Activated CD8-positive, alpha-beta memory T cell treated with anti-CD3 and anti-CD28 coated beads, Interleukin-2, amount 50 U/mL, for 24 hours (primary cell): ENCODE measurements around the gene ELOA.
"Not testable (repeated sequence)": the region's sequence is repeated elsewhere in the genome, so short reads cannot be mapped to it uniquely, and the experiment has no call there.

Experiments used
- DNase-seq: peaks from one replicate; pipeline ENCODE4 v3.0.0-alpha.2; 2020; ENCODE audit errors: extremely low read depth

ELOA gene

GRCh38 chr1:23733281-23733680 lies 10.0 kb upstream of the ELOA start:
- DNase-seq = not testable (repeated sequence)

- no peak for DNase-seq
Measured at GRCh38 chr1:23736437-23737134, 6.7 kb upstream of the ELOA start.

- no peak for DNase-seq
Measured at GRCh38 chr1:23741609-23742008, 1.7 kb upstream of the ELOA start.

GRCh38 chr1:23742670-23743286 lies 493 bp upstream of the ELOA start:
- DNase-seq = no peak

GRCh38 chr1:23745515-23745914 lies 2.2 kb downstream of the ELOA start:
- no peak for DNase-seq

- no peak for DNase-seq
Measured at GRCh38 chr1:23748016-23748415, 4.7 kb downstream of the ELOA start.

GRCh38 chr1:23751050-23751814 lies 8.0 kb downstream of the ELOA start:
- DNase-seq = no peak

GRCh38 chr1:23751815-23752200 lies 8.5 kb downstream of the ELOA start:
- no peak for DNase-seq

- DNase-seq = no peak
Measured at GRCh38 chr1:23752909-23753308, 9.6 kb downstream of the ELOA start.

- no peak for DNase-seq
Measured at GRCh38 chr1:23756676-23757075, 13.4 kb downstream of the ELOA start.

- no peak for DNase-seq
Measured at GRCh38 chr1:23757812-23758211, 14.5 kb downstream of the ELOA start.

GRCh38 chr1:23759277-23759676 lies 16.0 kb downstream of the ELOA start:
- DNase-seq = no peak

- DNase-seq = no peak
Measured at GRCh38 chr1:23763041-23763577, 19.8 kb downstream of the ELOA start.

GRCh38 chr1:23768733-23769132 lies 25.5 kb downstream of the ELOA start:
- no peak for DNase-seq

GRCh38 chr1:23772049-23772853 lies 29.0 kb downstream of the ELOA start:
- DNase-seq = peak; percentile 76

GRCh38 chr1:23772854-23773242 lies 29.6 kb downstream of the ELOA start:
- DNase-seq = no peak

GRCh38 chr1:23774174-23774880 lies 31.1 kb downstream of the ELOA start:
- DNase-seq = no peak

GRCh38 chr1:23776217-23776616 lies 32.9 kb downstream of the ELOA start:
- DNase-seq = no peak

GRCh38 chr1:23777979-23778814 lies 34.9 kb downstream of the ELOA start, which contains the start of gene PITHD1:
Gene PITHD1, plus strand, starts transcription at chr1:23778418. Its CDS starts 98 bp downstream, at chr1:23778516.
- DNase-seq = peak; percentile 47

GRCh38 chr1:23779826-23780371 lies 36.6 kb downstream of the ELOA start:
- no peak for DNase-seq
